AG04450 (cell line): ENCODE data around the gene IBTK. TPM values are rescaled to one million over a fixed set of nuclear protein-coding genes. Genes with fewer than 3 reads are reported as not detected.

ENCODE experiments used
- CTCF ChIA-PET: fragments of 300-600, 350-600 bp; formaldehyde crosslinking; extraction: SDS; loops from one replicate; lab custom pipeline; 2022; ENCODE audit warnings: antibody characterized with exemption, inconsistent platforms; lab: Charles Lee
- POLR2A ChIA-PET: fragments of 350-600 bp; formaldehyde crosslinking; extraction: SDS; loops from one replicate; lab custom pipeline; 2021; ENCODE audit warnings: antibody characterized with exemption, inconsistent platforms; lab: Yijun Ruan, JAX
- DNase-seq: peaks from one replicate; pipeline ENCODE4 v3.0.0-alpha.2; 2011; ENCODE audit warnings: low read depth, low spot score
- H3K27ac ChIP-seq: one replicate; pipeline ENCODE4 v1.5.1; 2012; ENCODE audit warnings: low read depth, low read length, control low read depth
- H3K27me3 ChIP-seq: one replicate; pipeline ENCODE4 v1.6.0; 2012; ENCODE audit warnings: low read length; ENCODE audit not compliant: control insufficient read depth, insufficient read depth
- H3K4me3 ChIP-seq: 2 replicates; pipeline ENCODE4 v1.5.1; 2011; ENCODE audit warnings: mild to moderate bottlenecking, low read depth, low read length, control low read depth
- H3K9me3 ChIP-seq: 2 replicates; pipeline ENCODE4 v1.5.1; 2012; ENCODE audit warnings: low read length; ENCODE audit not compliant: control insufficient read depth, insufficient read depth
- polyA plus RNA-seq: library from polyadenylated mRNA; depleted of rRNA; stranded (reverse); fragments of >200 nt; gene quantifications from 2 replicates; pipeline ENCODE4 v1.2.3, GENCODE V29; 2011
- TF ChIP-seq, protein P1 (sequence below): IDR thresholded peaks from 2 replicates; pipeline ENCODE4 v1.5.1; 2011; ENCODE audit warnings: low read depth, low read length, control low read depth, inconsistent platforms

IBTK gene
- polyA plus RNA-seq, 1 experiment: 39.8 TPM

GRCh38 chr6:82251942-82252341 is 4.4 kb upstream of the IBTK start:
- H3K27me3 ChIP-seq: no peaks in the 10 kb centered on the region
- H3K4me3 ChIP-seq: no peak overlapping the region
- DNase-seq: no peak
- ChIA-PET CTCF (interaction anchor here (0.5 to 7.5 kb wide), 19 partner anchors 8 to 1261 kb away, joined by 3 to 95 read pairs (median 3); partner anchors contain the start of genes DOP1A, PRSS35, TPBG and UBE3D), POLR2A (no interaction called here)
- TF ChIP-seq, protein P1, sequence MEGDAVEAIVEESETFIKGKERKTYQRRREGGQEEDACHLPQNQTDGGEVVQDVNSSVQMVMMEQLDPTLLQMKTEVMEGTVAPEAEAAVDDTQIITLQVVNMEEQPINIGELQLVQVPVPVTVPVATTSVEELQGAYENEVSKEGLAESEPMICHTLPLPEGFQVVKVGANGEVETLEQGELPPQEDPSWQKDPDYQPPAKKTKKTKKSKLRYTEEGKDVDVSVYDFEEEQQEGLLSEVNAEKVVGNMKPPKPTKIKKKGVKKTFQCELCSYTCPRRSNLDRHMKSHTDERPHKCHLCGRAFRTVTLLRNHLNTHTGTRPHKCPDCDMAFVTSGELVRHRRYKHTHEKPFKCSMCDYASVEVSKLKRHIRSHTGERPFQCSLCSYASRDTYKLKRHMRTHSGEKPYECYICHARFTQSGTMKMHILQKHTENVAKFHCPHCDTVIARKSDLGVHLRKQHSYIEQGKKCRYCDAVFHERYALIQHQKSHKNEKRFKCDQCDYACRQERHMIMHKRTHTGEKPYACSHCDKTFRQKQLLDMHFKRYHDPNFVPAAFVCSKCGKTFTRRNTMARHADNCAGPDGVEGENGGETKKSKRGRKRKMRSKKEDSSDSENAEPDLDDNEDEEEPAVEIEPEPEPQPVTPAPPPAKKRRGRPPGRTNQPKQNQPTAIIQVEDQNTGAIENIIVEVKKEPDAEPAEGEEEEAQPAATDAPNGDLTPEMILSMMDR: peak; percentile 62
- no peak overlapping the region for H3K27ac ChIP-seq
- H3K9me3 ChIP-seq: peaks cover 2% of the 10 kb centered on the region; the same call in 1 of the 2 replicates

GRCh38 chr6:82249381-82250253 is 2.1 kb upstream of the IBTK start:
- CTCF ChIA-PET: interaction anchor here (0.6 to 2.6 kb wide), 10 partner anchors 21 to 1263 kb away, joined by 3 to 49 read pairs (median 4); partner anchors contain the start of genes DOP1A, PRSS35 and UBE3D
- TF ChIP-seq, protein P1: no peak
- POLR2A ChIA-PET: interaction anchor here (0.6 kb wide), 1 partner anchor 188 kb away, joined by 3 read pairs; no protein-coding TSS in a partner anchor
- Histone ChIP-seq H3K9me3 (peaks cover 2% of the 10 kb centered on the region; the same call in 1 of the 2 replicates), H3K27me3 (no peaks in the 10 kb centered on the region), H3K27ac (no peak overlapping the region), H3K4me3 (no peak overlapping the region)
- no peak for DNase-seq

- CTCF ChIA-PET: interaction anchor here (1.0 to 2.6 kb wide), 7 partner anchors 22 to 1264 kb away, joined by 3 to 49 read pairs (median 5); partner anchors contain the start of genes DOP1A, PRSS35 and UBE3D
- POLR2A ChIA-PET: interaction anchor here (0.7 kb wide), 1 partner anchor 818 kb away, joined by 4 read pairs; the partner anchor contains the start of gene UBE3D
- H3K27me3 ChIP-seq: no peaks in the 10 kb centered on the region
- DNase-seq: no peak
- H3K4me3 ChIP-seq: peak overlapping the region; percentile 78
- TF ChIP-seq, protein P1: no peak
- peak overlapping the region; percentile 94 for H3K27ac ChIP-seq
- peaks cover 2% of the 10 kb centered on the region; the same call in 1 of the 2 replicates for H3K9me3 ChIP-seq
Measured at GRCh38 chr6:82248273-82248735, 760 bp upstream of the IBTK start.

DNA sequence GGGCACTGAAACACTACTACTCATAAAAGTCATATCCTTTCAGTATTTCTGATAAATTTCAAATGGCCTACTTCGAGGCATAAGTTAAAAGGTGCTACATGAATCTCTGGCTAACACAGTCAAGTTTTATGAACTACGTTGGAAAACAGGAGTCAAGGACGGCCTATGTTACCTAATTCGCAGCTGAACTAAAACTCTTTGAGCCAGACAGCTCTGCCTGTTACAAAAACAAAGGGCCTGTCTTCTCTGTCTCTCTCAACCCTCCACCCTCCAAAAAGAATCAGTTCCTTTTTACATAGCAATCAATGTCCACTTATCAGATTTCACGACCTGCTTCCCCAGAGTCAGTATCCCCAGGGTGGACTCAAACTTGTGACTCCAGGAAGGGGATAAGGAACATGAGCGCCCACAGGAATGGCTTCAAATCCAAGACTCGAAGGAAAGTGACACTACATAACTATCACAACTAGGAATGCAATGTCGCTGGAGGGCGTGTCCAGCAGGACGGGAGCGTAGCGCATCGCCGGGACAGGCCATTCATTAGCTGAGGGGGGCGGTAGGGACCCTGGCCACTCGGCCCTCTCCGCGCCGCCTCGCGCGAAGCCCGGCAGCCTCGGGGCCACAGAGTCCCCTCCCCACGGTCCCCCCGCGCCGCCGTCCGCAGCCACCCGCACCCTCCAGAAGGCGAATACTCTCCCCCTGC is 591 bp downstream of the IBTK start:
- Histone ChIP-seq H3K4me3 (peak overlapping the region; percentile 78), H3K27me3 (no peaks in the 10 kb centered on the region), H3K27ac (peak overlapping the region; percentile 94), H3K9me3 (peaks cover 2% of the 10 kb centered on the region; the same call in 1 of the 2 replicates)
- TF ChIP-seq, protein P1: no peak
- no peak for DNase-seq
- ChIA-PET CTCF (interaction anchor here (0.7 to 2.6 kb wide), 3 partner anchors 677 to 820 kb away, joined by 6 to 17 read pairs (median 7); no protein-coding TSS in a partner anchor), POLR2A (no interaction called here)
